ENCODE measurements around the gene EIF4E3.

Gene EIF4E3

GRCh38 chr3:71689291-71689690 is 35.9 kb downstream of the EIF4E3 start:
- no peak for DNase-seq (ENCODE audit: low read depth)

- DNase-seq (ENCODE audit: low read depth), result no peak
Observed at GRCh38 chr3:71688121-71688520, 37.1 kb downstream of the EIF4E3 start.

- no peak for DNase-seq (ENCODE audit: low read depth)
Observed at GRCh38 chr3:71685686-71686085, 39.5 kb downstream of the EIF4E3 start.

- DNase-seq (ENCODE audit: low read depth), result no peak
Observed at GRCh38 chr3:71684757-71685386, 40.3 kb downstream of the EIF4E3 start.

DNA sequence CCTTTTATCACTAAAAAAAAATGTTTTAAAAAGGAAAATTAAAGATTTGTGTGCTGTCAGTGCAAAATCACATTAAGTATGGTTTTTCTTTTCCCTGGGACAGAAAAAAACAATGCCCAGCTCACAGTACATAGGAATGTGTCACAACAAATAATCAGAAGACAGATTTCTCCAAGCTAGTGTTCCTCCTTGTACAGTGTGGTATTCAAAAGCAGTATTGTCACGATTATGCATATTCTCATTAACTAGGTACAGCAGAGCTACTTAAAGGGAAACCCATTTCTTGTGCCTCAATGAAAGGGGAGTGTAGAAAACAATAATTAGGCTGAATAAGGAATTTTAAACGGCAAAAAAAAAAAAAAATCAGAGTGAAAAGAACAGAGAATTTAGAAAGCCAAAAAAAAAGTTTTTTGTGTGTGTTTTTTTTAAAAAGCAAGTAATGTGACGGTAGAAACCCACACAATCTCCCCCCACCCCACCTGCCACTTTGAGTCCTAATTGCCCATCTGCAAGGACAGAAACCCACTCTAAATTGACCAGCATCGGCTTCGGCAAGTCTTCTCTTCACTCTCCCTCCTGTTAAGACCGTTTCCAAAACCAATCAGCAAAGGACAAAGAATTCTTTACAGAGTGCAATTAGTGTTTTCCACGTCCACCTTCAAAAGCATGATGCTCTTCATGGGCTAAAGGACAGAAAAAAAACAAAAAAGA is 41.0 kb downstream of the EIF4E3 start:
- DNase-seq (ENCODE audit: low read depth), result no peak

- DNase-seq (ENCODE audit: low read depth), result no peak
Observed at GRCh38 chr3:71681224-71681668, 44.0 kb downstream of the EIF4E3 start.

DNA sequence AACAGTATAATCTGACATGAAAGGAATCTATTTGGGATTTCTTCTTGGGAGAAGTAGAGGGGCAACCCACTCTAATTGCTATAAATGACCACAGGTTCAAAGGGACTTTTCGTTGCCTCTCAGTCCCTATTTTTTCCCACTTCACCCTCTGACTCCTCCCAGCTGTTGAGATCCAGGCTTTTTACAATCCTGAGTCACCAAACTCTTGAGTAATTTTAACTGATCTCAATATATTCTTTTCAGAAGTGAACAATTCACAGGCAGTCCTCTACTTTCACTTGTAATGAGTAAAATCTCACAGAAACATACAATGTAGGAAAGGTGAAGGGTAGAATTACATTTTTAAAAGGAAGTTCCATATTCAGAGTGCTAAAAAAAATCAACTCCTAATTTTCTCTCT is 44.6 kb downstream of the EIF4E3 start:
- no peak for DNase-seq (ENCODE audit: low read depth)

DNA sequence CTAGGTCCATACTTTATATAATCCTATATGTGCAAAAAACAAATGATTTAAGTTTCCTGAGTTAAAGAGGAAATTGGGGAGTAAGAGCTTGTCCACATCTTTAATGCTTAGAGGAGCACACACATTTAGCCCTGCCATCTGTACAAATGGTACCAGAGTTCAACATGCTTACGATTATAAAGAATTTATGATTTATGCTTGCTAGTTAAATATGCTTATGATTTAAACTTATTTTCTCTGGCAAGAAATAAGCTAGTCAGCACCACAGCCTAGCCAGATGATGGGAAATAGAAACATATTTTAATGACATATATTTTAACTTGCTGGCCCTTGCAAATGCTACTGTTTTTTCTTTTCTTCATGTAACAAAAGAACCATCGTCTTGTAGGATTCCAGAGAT is 48.3 kb downstream of the EIF4E3 start:
- DNase-seq (ENCODE audit: low read depth), result no peak

- DNase-seq (ENCODE audit: low read depth), result no peak
Observed at GRCh38 chr3:71673486-71673885, 51.7 kb downstream of the EIF4E3 start.

GRCh38 chr3:71672807-71673206 is 52.4 kb downstream of the EIF4E3 start:
- no peak for DNase-seq (ENCODE audit: low read depth)

- DNase-seq (ENCODE audit: low read depth), result no peak
Observed at GRCh38 chr3:71672340-71672739, 52.9 kb downstream of the EIF4E3 start.

DNA sequence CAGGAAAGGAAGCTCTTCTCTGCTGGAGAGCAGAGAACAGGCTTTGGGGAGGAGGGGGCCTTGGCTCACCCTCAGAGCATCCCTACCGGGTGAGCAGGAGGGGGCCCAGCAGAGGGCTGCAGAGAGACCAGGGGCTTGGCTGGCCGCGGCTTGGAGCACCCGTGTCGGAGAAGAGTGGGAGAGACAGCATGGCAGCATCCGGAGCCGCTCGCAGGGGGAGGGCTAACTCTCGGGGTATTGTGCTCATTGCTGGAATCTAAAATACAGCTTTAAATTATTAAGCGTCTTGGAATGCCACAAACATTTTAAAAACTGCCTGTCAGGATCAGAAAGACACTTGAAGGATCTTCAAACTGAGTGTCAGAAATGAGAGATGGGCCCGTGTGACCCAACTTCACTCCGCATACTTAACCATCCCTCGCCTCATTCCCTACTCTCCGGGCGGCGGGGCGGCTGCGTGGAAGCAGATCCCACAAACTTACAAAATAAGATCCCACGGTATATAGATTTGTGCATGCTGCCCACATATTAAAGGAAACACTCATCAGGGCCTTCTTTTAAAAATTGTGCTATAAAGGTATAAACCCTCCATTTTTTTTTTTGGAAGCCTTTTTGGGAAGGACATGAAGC is 53.9 kb downstream of the EIF4E3 start:
- no peak for DNase-seq (ENCODE audit: low read depth)

GRCh38 chr3:71662568-71662967 is 62.6 kb downstream of the EIF4E3 start:
- no peak for DNase-seq (ENCODE audit: low read depth)

- DNase-seq (ENCODE audit: low read depth), result no peak
Observed at GRCh38 chr3:71662056-71662455, 63.1 kb downstream of the EIF4E3 start.

- DNase-seq (ENCODE audit: low read depth), result no peak
Observed at GRCh38 chr3:71659864-71660591, 65.2 kb downstream of the EIF4E3 start.

GRCh38 chr3:71657831-71658530 is 67.2 kb downstream of the EIF4E3 start:
- DNase-seq (ENCODE audit: low read depth), result no peak

DNA sequence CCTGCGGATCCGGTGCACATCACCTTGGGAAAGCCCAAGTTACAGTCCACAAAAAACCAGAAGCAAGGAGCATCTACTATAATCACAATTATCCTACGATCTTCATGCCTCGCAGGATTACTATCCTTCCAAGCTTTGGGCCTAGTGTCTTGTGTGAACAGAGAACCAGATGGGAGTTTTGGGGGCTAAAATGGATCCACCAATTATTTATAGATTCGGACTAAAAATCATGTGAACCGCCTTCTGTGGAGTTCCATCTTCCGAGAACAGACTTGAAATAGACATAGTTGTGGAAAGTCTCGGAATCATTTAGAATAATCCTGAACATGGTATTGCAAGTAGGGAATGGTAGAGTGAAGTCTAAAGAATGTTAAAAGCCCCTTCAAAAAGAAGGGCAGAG is 70.1 kb downstream of the EIF4E3 start:
- no peak for DNase-seq (ENCODE audit: low read depth)

GRCh38 chr3:71653414-71653807 is 71.8 kb downstream of the EIF4E3 start:
- no peak for DNase-seq (ENCODE audit: low read depth)

DNA sequence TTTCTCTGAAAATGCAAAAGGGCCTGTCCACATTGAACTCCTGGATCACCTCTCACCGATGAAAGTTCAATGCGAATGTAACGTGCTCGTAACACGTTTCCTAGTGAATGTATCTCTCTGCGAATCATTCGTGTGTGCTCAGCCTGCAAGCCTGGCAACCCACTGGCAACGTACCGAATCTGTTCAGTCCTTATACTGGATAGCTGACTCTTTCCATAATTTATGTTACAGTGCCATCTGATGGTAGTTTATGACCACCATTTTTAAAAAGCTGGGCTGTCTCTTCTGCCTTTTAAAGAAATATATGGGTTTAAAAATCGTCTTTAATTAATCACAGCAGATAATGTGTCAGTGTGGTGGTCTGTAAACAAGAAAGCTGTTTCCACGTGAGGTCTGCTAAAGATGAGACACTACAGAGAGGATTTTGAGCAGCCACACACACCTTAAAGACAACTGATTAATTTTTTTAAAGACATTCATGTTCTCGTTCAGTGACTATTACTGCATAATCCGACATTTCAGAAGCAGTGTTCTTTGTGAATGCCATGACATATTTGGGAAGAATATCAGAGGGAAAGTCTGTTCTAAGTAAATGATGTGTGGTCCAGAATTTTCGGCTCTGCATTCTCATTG is 72.3 kb downstream of the EIF4E3 start:
- DNase-seq (ENCODE audit: low read depth), result no peak

DNA sequence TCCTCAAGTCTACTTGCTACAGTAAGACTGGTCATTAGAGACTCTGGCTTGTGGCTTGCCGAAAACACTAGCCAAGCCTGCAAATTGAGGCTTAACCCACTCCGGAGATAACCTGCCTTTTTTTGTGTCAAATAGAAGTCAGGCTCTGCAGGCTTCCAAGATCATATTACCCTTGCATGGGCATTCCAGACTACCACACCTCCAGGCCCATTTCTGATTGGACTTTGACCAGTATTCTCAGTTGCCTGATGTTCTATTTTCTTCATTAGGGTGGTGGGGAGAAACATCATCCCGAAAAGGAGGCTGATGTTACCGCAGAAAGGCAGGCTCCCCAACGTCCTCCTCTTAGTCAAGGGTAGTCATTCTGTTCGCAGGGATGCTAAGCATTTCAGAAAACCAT is 73.6 kb downstream of the EIF4E3 start:
- DNase-seq (ENCODE audit: low read depth), result no peak

- DNase-seq (ENCODE audit: low read depth), result no peak
Observed at GRCh38 chr3:71650372-71650771, 74.8 kb downstream of the EIF4E3 start.

DNA sequence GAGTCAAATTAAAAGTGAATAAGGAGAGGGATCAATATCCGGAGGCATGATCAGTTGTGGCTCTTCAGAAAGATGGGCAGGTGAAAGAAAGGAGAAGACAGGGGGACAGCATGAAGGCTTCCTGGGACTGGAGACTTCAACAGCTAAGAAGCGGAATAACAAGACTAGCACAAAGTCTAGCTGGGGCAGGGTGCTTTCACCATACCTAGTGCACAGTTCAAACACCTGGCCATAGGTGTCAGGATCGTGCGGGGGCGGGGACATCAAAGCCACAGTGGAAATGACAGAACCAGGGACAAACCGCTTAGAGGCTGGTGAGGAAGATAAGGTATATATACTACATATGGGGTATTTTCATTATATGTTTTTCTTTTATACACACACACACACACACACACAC is 75.4 kb downstream of the EIF4E3 start:
- DNase-seq (ENCODE audit: low read depth), result no peak
